Measurements from ENCODE around the gene JAKMIP3.

GRCh38 chr10:132044803-132045202 lies 20.9 kb upstream of the JAKMIP3 start:
- TF ChIP-seq CTCF (IDR thresholded peaks at IDR 0.05), result no peak
- no peak for TF ChIP-seq POLR2AphosphoS5 (IDR thresholded peaks at IDR 0.05)
- TF ChIP-seq POLR2A (IDR thresholded peaks at IDR 0.05), result no peak

All from breast epithelium (tissue), 3 donors.